HG03442 (cell line): ENCODE results near the gene OPTN.

Experiments used
- ATAC-seq: cut with Tn5 transposase; IDR thresholded peaks from one replicate; pipeline ENCODE4 v1.9.1; 2021; ENCODE audit warnings: mild to moderate bottlenecking, moderate library complexity; ENCODE audit not compliant: unreplicated experiment

The OPTN gene

GRCh38 chr10:13182424-13182823 is 82.5 kb downstream of the OPTN start:
- ATAC-seq = no peak

DNA sequence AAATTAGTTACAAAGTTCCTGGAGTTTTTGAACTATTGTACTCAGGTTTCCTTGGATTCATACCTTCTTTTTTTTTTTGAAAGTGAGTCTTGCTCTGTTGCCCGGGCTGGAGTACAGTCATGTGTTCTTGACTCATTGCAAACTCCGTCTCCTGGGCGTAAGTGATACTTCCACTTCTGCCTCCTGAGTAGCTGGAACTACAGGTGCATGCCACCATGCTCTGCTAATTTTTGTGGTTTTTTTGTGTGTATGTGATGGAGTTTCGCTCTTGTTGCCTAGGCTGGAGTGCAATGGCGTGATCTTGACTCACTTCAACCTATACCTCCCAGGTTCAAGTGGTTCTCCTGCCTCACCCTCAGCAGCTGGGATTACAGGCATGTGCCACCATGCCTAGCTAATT is 83.7 kb downstream of the OPTN start:
- ATAC-seq = no peak

- no peak for ATAC-seq
Observed at GRCh38 chr10:13184276-13184675, 84.3 kb downstream of the OPTN start.

- no peak for ATAC-seq
Observed at GRCh38 chr10:13184730-13185514, 85.0 kb downstream of the OPTN start.

DNA sequence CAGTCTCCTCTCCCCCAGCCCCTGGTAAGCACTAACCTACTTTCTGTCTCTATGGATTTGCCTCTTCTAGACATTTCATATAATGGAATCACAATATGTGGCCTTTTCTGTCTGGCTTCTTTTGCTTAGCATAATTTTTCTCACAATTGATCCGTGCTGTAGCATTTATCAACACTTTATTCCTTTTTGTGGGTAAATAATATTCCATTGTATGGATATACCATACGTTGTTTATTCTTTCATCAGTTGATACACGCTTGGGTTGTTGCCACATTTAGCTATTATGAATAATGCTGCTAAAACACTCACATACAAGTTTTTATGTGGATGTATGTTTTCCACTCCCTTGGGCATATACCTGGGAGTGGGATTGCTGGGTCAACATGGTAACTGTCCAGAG is 87.2 kb downstream of the OPTN start:
- no peak for ATAC-seq
